Hepatocyte (in vitro differentiated cells): ENCODE results near the gene TBXAS1. TPM values are rescaled to one million over a fixed set of nuclear protein-coding genes. Genes with fewer than 3 reads are reported as not detected.

ENCODE experiments used
- DNase-seq: peaks from one replicate; pipeline ENCODE4 v3.0.0-alpha.2; 2016; ENCODE audit warnings: low spot score
- H2AFZ ChIP-seq: fragments of 200-600 bp; sonication (generic); 2 replicates; pipeline ENCODE4 v1.6.0; 2016; ENCODE audit warnings: antibody characterized with exemption, mild to moderate bottlenecking
- H3K27ac ChIP-seq: fragments of 200-600 bp; sonication (generic); 2 replicates; pipeline ENCODE4 v1.5.1; 2016; ENCODE audit warnings: mild to moderate bottlenecking
- H3K27me3 ChIP-seq: fragments of 200-600 bp; sonication (generic); 2 replicates; pipeline ENCODE4 v1.6.1; 2016
- H3K36me3 ChIP-seq: fragments of 200-600 bp; sonication (generic); replicated peaks from 2 replicates; pipeline ENCODE4 v1.5.1; 2016; ENCODE audit warnings: low read depth; ENCODE audit not compliant: insufficient read depth
- H3K4me1 ChIP-seq: fragments of 200-600 bp; sonication (generic); 2 replicates; pipeline ENCODE4 v1.5.1; 2016; ENCODE audit warnings: mild to moderate bottlenecking, moderate library complexity; ENCODE audit not compliant: insufficient read depth
- H3K4me2 ChIP-seq: fragments of 200-600 bp; sonication (generic); 2 replicates; pipeline ENCODE4 v1.6.0; 2016
- H3K4me3 ChIP-seq: fragments of 200-600 bp; sonication (generic); 2 replicates; pipeline ENCODE4 v1.5.1; 2016; ENCODE audit warnings: mild to moderate bottlenecking
- H3K79me2 ChIP-seq: fragments of 200-600 bp; sonication (generic); 2 replicates; pipeline ENCODE4 v1.6.0; 2017; ENCODE audit warnings: mild to moderate bottlenecking
- H3K9me2 ChIP-seq: fragments of 200-600 bp; sonication (generic); replicated peaks from 2 replicates; pipeline ENCODE4 v1.6.0; 2017; ENCODE audit warnings: mild to moderate bottlenecking; ENCODE audit not compliant: insufficient read depth
- H3K9me3 ChIP-seq: fragments of 200-600 bp; sonication (generic); 2 replicates; pipeline ENCODE4 v1.5.1; 2016; ENCODE audit warnings: low read depth, mild to moderate bottlenecking
- H4K20me1 ChIP-seq: fragments of 200-600 bp; sonication (generic); 2 replicates; pipeline ENCODE4 v1.6.0; 2016; ENCODE audit warnings: mild to moderate bottlenecking; ENCODE audit not compliant: insufficient read depth, poor library complexity, severe bottlenecking
- EZH2 ChIP-seq: fragments of 200-600 bp; sonication (generic); IDR thresholded peaks from 2 replicates; pipeline ENCODE4 v1.6.1; 2016; ENCODE audit warnings: antibody characterized with exemption, mild to moderate bottlenecking, borderline replicate concordance
- EZH2phosphoT487 ChIP-seq: fragments of 200-600 bp; sonication (generic); IDR thresholded peaks from one replicate; pipeline ENCODE4 v1.6.1; 2018; ENCODE audit warnings: antibody characterized with exemption, mild to moderate bottlenecking, low read depth, moderate library complexity; ENCODE audit not compliant: unreplicated experiment, severe bottlenecking
- WGBS: methylation state at CpG from one replicate; pipeline ENCODE4 v1.1.6; 2016; ENCODE audit warnings: low lambda C conversion rate; ENCODE audit errors: missing lambda C conversion rate; 5-methylcytosine and 5-hydroxymethylcytosine counted together
- polyA plus RNA-seq: library from polyadenylated mRNA; unstranded; fragments of >200 nt; fragmentation: Nextera tagmentation; extraction: Ambion mirVana; gene quantifications from 2 replicates; pipeline ENCODE4 v1.2.1, GENCODE V29; 2016
- total RNA-seq: library from RNA; depleted of rRNA; stranded (reverse); fragments of >200 nt; gene quantifications from 2 replicates; pipeline ENCODE4 v1.2.3, GENCODE V29; 2014
- TF ChIP-seq, protein P1 (sequence below): fragments of 200-600 bp; sonication (generic); IDR thresholded peaks from 2 replicates; pipeline ENCODE4 v1.5.1; 2016; ENCODE audit warnings: antibody characterized with exemption, mild to moderate bottlenecking; ENCODE audit not compliant: poor library complexity

Gene TBXAS1
- total and polyA plus RNA-seq, 2 experiments from 2014 or later = 3.9 to 11.5 TPM

DNA sequence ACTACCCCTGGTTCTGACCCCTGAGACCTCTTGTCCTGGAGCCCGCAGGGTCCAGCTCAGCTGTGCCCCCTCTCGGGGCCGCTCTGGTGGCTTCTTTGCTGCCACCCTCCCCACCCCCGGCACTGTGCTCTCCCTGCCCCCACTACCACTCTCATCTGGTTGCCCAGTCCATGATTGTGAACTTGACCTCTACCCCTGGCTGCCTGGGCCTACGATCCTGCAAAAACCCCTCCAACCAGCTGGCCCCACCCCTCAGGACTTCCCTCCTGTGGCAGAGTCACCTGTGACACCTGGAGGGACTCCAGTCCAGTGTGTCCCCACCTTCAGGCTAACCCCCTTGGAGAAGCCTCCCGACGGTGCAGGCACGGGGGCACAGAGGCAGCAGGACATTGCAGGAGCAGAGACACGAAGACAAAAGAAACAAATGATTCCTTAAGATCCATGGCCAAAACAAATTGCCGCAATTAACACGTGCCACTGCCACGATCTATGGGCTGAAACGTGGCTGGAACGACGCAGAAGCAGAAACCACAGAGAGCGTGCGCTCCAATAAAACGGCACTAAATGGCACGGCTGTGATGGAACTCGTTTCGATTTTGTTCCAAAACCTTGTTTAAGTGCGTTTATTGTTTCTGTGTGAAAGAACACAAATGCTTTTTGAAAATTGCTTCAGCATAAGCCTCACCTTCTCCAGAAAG lies 161.7 kb downstream of the TBXAS1 start:
- no peak overlapping the region for H3K4me2 ChIP-seq
- H4K20me1 ChIP-seq = no peaks in the 10 kb centered on the region
- no peaks in the 10 kb centered on the region for H3K79me2 ChIP-seq
- H3K27ac ChIP-seq = no peak overlapping the region
- peaks cover 7% of the 10 kb centered on the region for H3K4me1 ChIP-seq
- H3K4me3 ChIP-seq = no peak overlapping the region
- no peaks in the 10 kb centered on the region for H3K9me2 ChIP-seq
- no peak for DNase-seq
- H3K9me3 ChIP-seq = no peaks in the 10 kb centered on the region
- TF ChIP-seq, protein P1, sequence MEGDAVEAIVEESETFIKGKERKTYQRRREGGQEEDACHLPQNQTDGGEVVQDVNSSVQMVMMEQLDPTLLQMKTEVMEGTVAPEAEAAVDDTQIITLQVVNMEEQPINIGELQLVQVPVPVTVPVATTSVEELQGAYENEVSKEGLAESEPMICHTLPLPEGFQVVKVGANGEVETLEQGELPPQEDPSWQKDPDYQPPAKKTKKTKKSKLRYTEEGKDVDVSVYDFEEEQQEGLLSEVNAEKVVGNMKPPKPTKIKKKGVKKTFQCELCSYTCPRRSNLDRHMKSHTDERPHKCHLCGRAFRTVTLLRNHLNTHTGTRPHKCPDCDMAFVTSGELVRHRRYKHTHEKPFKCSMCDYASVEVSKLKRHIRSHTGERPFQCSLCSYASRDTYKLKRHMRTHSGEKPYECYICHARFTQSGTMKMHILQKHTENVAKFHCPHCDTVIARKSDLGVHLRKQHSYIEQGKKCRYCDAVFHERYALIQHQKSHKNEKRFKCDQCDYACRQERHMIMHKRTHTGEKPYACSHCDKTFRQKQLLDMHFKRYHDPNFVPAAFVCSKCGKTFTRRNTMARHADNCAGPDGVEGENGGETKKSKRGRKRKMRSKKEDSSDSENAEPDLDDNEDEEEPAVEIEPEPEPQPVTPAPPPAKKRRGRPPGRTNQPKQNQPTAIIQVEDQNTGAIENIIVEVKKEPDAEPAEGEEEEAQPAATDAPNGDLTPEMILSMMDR = no peak
- no peak for TF ChIP-seq EZH2phosphoT487
- TF ChIP-seq EZH2 = no peak
- H3K27me3 ChIP-seq = no peaks in the 10 kb centered on the region
- 92% methylated on average over 20 of the region's 22 CpGs for WGBS
- H3K36me3 ChIP-seq = no peaks in the 10 kb centered on the region
- no peak overlapping the region for H2AFZ ChIP-seq

DNA sequence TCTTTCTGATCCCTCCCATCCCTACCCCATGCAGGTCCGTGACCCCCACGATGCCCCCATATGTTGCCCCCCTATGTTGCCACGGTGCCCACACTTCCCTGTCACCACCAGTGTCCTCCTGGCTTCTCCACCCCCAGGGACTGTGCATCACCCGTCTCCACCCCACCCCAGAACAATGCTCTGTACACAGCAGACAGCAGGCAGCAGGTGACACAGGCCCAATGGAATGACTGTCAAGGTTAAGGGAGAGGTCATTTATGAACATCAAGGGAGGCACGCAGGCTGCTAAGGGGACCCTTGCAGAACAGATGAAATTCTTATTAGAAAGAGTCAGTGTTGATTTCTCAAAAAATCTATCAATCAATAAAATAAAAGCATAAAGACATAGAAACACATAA lies 162.2 kb downstream of the TBXAS1 start:
- Histone ChIP-seq H3K4me3 (no peak overlapping the region), H3K9me2 (no peaks in the 10 kb centered on the region), H3K79me2 (no peaks in the 10 kb centered on the region), H3K4me1 (peaks cover 7% of the 10 kb centered on the region), H3K4me2 (no peak overlapping the region), H3K27me3 (no peaks in the 10 kb centered on the region), H3K9me3 (no peaks in the 10 kb centered on the region), H3K27ac (no peak overlapping the region), H2AFZ (no peak overlapping the region), H3K36me3 (no peaks in the 10 kb centered on the region), H4K20me1 (no peaks in the 10 kb centered on the region)
- WGBS = 85% methylated on average over 5 of the region's 5 CpGs
- TF ChIP-seq, protein P1 = no peak
- TF ChIP-seq EZH2 (no peak), EZH2phosphoT487 (no peak)
- no peak for DNase-seq

DNA sequence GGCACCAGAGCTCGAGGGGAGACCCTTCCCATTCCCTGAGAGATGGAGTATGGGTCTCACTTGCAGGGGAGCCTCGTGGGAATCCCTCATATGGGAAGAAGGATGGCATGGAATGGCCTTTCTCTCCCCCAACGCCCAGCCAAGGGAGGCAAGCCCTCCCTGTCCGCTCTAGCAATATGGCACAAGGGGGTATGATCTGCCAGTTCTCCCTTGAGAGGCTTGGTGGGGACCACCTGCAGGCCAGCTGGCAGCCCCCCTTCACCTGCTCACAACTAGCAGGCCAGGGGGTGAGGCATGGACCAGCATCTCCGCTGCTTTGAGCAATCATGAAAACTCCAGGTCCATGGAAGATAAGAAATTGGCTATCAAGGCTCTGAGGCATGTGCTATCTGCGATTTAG lies 162.8 kb downstream of the TBXAS1 start:
- Histone ChIP-seq H3K4me1 (peaks cover 7% of the 10 kb centered on the region), H3K27ac (no peak overlapping the region), H3K4me3 (no peak overlapping the region), H4K20me1 (no peaks in the 10 kb centered on the region), H3K36me3 (no peaks in the 10 kb centered on the region), H3K4me2 (no peak overlapping the region), H3K27me3 (no peaks in the 10 kb centered on the region), H3K9me3 (no peaks in the 10 kb centered on the region), H3K9me2 (no peaks in the 10 kb centered on the region), H3K79me2 (no peaks in the 10 kb centered on the region), H2AFZ (no peak overlapping the region)
- no peak for DNase-seq
- WGBS = 92% methylated on average over 6 of the region's 6 CpGs
- no peak for TF ChIP-seq EZH2phosphoT487
- TF ChIP-seq, protein P1 = no peak
- TF ChIP-seq EZH2 = no peak
